H9 (cell line): Measurements from ENCODE around the gene NLRP14. TPM values are rescaled to one million over a fixed set of nuclear protein-coding genes. Genes with fewer than 3 reads are reported as not detected.

ENCODE experiments used
- DNase-seq: peaks from one replicate; pipeline ENCODE4 v3.0.0-alpha.2; 2017
- H2AFZ ChIP-seq: one replicate; pipeline ENCODE4 v1.6.1; 2013; ENCODE audit warnings: mild to moderate bottlenecking, low read length, control low read depth, moderate library complexity
- H2AK5ac ChIP-seq: 2 replicates; pipeline ENCODE4 v1.6.1; 2013; ENCODE audit warnings: low read length, control low read depth, mixed read lengths; ENCODE audit not compliant: insufficient read length
- H2BK120ac ChIP-seq: one replicate; pipeline ENCODE4 v1.6.1; 2013; ENCODE audit warnings: low read depth, mild to moderate bottlenecking, low read length, control low read depth, inconsistent platforms; ENCODE audit not compliant: poor library complexity, severe bottlenecking
- H2BK12ac ChIP-seq: 2 replicates; pipeline ENCODE4 v1.6.1; 2013; ENCODE audit warnings: low read length, control low read depth, mixed read lengths, low read depth; ENCODE audit not compliant: insufficient read length
- H2BK15ac ChIP-seq: 2 replicates; pipeline ENCODE4 v1.6.1; 2013; ENCODE audit warnings: low read depth, low read length, control low read depth
- H2BK20ac ChIP-seq: one replicate; pipeline ENCODE4 v1.6.1; 2013; ENCODE audit warnings: low read depth, mild to moderate bottlenecking, low read length, control low read depth, inconsistent platforms; ENCODE audit not compliant: poor library complexity, severe bottlenecking
- H2BK5ac ChIP-seq: 2 replicates; pipeline ENCODE4 v1.6.1; 2013; ENCODE audit warnings: low read length, control low read depth, mixed read lengths; ENCODE audit not compliant: insufficient read length
- H3K14ac ChIP-seq: 2 replicates; pipeline ENCODE4 v1.6.1; 2013; ENCODE audit warnings: low read length, control low read depth; ENCODE audit not compliant: insufficient read depth
- H3K18ac ChIP-seq: 2 replicates; pipeline ENCODE4 v1.6.1; 2013; ENCODE audit warnings: low read depth, mild to moderate bottlenecking, mixed read lengths, low read length, control low read depth; ENCODE audit not compliant: insufficient read length
- H3K23ac ChIP-seq: 2 replicates; pipeline ENCODE4 v1.6.1; 2013; ENCODE audit warnings: low read length, control low read depth, mixed read lengths, low read depth; ENCODE audit not compliant: insufficient read length
- H3K23me2 ChIP-seq: 2 replicates; pipeline ENCODE4 v1.6.1; 2013; ENCODE audit warnings: low read depth, mild to moderate bottlenecking, mixed read lengths, low read length, control low read depth; ENCODE audit not compliant: insufficient read length, poor library complexity, severe bottlenecking
- H3K27ac ChIP-seq: 2 replicates; pipeline ENCODE4 v1.5.1; 2013; ENCODE audit warnings: low read length, control low read depth, mixed read lengths, low read depth; ENCODE audit not compliant: insufficient read length
- H3K27me3 ChIP-seq: 2 replicates; pipeline ENCODE4 v1.6.1; 2013; ENCODE audit warnings: low read length, control low read depth, inconsistent platforms; ENCODE audit not compliant: insufficient read depth
- H3K4ac ChIP-seq: 2 replicates; pipeline ENCODE4 v1.6.1; 2013; ENCODE audit warnings: low read depth, mild to moderate bottlenecking, control low read depth, inconsistent platforms, low read length, moderate library complexity
- H3K4me1 ChIP-seq: 2 replicates; pipeline ENCODE4 v1.6.1; 2013; ENCODE audit warnings: low read length, control low read depth, inconsistent platforms; ENCODE audit not compliant: insufficient read depth
- H3K4me2 ChIP-seq: 2 replicates; pipeline ENCODE4 v1.6.1; 2013; ENCODE audit warnings: low read length, control low read depth, mixed read lengths; ENCODE audit not compliant: insufficient read length, insufficient read depth
- H3K56ac ChIP-seq: 2 replicates; pipeline ENCODE4 v1.6.1; 2013; ENCODE audit warnings: low read depth, mild to moderate bottlenecking, mixed read lengths, low read length, control low read depth; ENCODE audit not compliant: insufficient read length
- H3K79me1 ChIP-seq: 2 replicates; pipeline ENCODE4 v1.6.1; 2013; ENCODE audit warnings: low read depth, mild to moderate bottlenecking, moderate library complexity, low read length, control low read depth, inconsistent platforms; ENCODE audit not compliant: insufficient read depth, poor library complexity, severe bottlenecking
- H3K79me2 ChIP-seq: 2 replicates; pipeline ENCODE4 v1.6.1; 2013; ENCODE audit warnings: low read length, control low read depth, inconsistent platforms; ENCODE audit not compliant: insufficient read depth
- H3K9ac ChIP-seq: 2 replicates; pipeline ENCODE4 v1.6.1; 2013; ENCODE audit warnings: low read length, control low read depth, mixed read lengths; ENCODE audit not compliant: insufficient read length; ENCODE audit errors: extremely low read depth
- H3K9me3 ChIP-seq: one replicate; pipeline ENCODE4 v1.6.1; 2013; ENCODE audit warnings: low read depth, low read length, inconsistent platforms; ENCODE audit not compliant: control insufficient read depth
- H3T11ph ChIP-seq: one replicate; pipeline ENCODE4 v1.6.1; 2013; ENCODE audit warnings: mild to moderate bottlenecking, low read length, control low read depth, inconsistent platforms
- H4K20me1 ChIP-seq: one replicate; pipeline ENCODE4 v1.6.1; 2013; ENCODE audit not compliant: control insufficient read depth, insufficient read length, insufficient read depth
- H4K5ac ChIP-seq: 2 replicates; pipeline ENCODE4 v1.6.1; 2013; ENCODE audit warnings: low read depth, mild to moderate bottlenecking, mixed read lengths, low read length, control low read depth; ENCODE audit not compliant: insufficient read length
- H4K8ac ChIP-seq: replicated peaks from 2 replicates; pipeline ENCODE4 v1.6.1; 2013; ENCODE audit warnings: low read length, control low read depth, mixed read lengths, low read depth; ENCODE audit not compliant: insufficient read length
- H4K91ac ChIP-seq: 2 replicates; pipeline ENCODE4 v1.6.1; 2013; ENCODE audit warnings: low read depth, mild to moderate bottlenecking, moderate library complexity, mixed read lengths, low read length, control low read depth; ENCODE audit not compliant: insufficient read length
- H3K27ac Mint-ChIP-seq, 3 experiments: 2 replicates in 2 of 3; 3 replicates in 1 of 3; pipeline ENCODE4 v1.8.0; 2020 to 2021; ENCODE audit warnings: mixed read lengths in 3 of 3, mild to moderate bottlenecking in 1 of 3, moderate library complexity in 1 of 3
- H3K27me3 Mint-ChIP-seq: 2 replicates; pipeline ENCODE4 v1.8.0; 2021; ENCODE audit warnings: low read depth, mild to moderate bottlenecking, moderate library complexity, mixed read lengths
- H3K36me3 Mint-ChIP-seq, 3 experiments: 2 replicates in 2 of 3; 3 replicates in 1 of 3; pipeline ENCODE4 v1.8.0; 2020 to 2021; ENCODE audit warnings: low read depth in 3 of 3, mixed read lengths in 3 of 3; ENCODE audit not compliant: insufficient read depth in 1 of 3
- H3K4me1 Mint-ChIP-seq, 2 experiments: 2 replicates each; pipeline ENCODE4 v1.8.0; 2020; ENCODE audit warnings: mixed read lengths in 2 of 2
- H3K4me3 Mint-ChIP-seq, 2 experiments: 2 replicates in 1 of 2; 3 replicates in 1 of 2; pipeline ENCODE4 v1.8.0; 2020 to 2021; ENCODE audit warnings: mild to moderate bottlenecking in 2 of 2, mixed read lengths in 2 of 2, moderate library complexity in 1 of 2
- H3K9me3 Mint-ChIP-seq, 2 experiments: 2 replicates in 1 of 2; 3 replicates in 1 of 2; pipeline ENCODE4 v1.8.0; 2020; ENCODE audit warnings: mild to moderate bottlenecking in 2 of 2, mixed read lengths in 2 of 2, moderate library complexity in 1 of 2
- CTCF ChIP-seq: fragments of 200-600 bp; sonication (generic); conservative IDR thresholded peaks from 3 replicates; pipeline ENCODE4 v1.8.0; 2021; ENCODE audit warnings: antibody characterized with exemption, mild to moderate bottlenecking
- WGBS: extraction: QIAGEN DNeasy Blood & Tissue Kit; methylation state at CpG from one replicate; pipeline ENCODE4 v1.1.7; 2013; ENCODE audit warnings: missing lambda C conversion rate, low lambda C conversion rate, mixed read lengths; ENCODE audit not compliant: insufficient read length; ENCODE audit errors: extremely low coverage; 5-methylcytosine and 5-hydroxymethylcytosine counted together
- total RNA-seq: library from RNA; stranded (reverse); gene quantifications from 2 replicates; pipeline ENCODE4 v1.2.1, GENCODE V29; 2021

NLRP14 gene
- total RNA-seq, 1 experiment from 2014 or later, result 0.07 TPM

- Histone ChIP-seq H2AK5ac (no peak overlapping the region), H3K9me3 (no peaks in the 10 kb centered on the region), H3K18ac (no peak overlapping the region), H3K56ac (no peak overlapping the region), H3K27me3 (no peaks in the 10 kb centered on the region), H3K79me2 (no peaks in the 10 kb centered on the region), H3K14ac (no peak overlapping the region), H4K5ac (no peak overlapping the region), H3K4ac (no peak overlapping the region), H3K23ac (no peak overlapping the region), H4K20me1 (no peaks in the 10 kb centered on the region), H3K79me1 (no peaks in the 10 kb centered on the region), H3T11ph (no peak overlapping the region), H4K91ac (no peak overlapping the region), H3K9ac (no peak overlapping the region), H4K8ac (no peak overlapping the region), H2BK15ac (no peak overlapping the region), H2BK20ac (no peak overlapping the region), H2BK12ac (no peak overlapping the region), H3K4me2 (no peak overlapping the region), H3K23me2 (no peaks in the 10 kb centered on the region), H2BK5ac (no peak overlapping the region), H3K27ac (no peak overlapping the region), H3K4me1 (no peaks in the 10 kb centered on the region), H2AFZ (no peak overlapping the region), H2BK120ac (no peak overlapping the region)
- no peak for DNase-seq
- no peaks in the 10 kb centered on the region for H3K4me1 Mint-ChIP-seq
- H3K27ac Mint-ChIP-seq, result no peak overlapping the region
- H3K36me3 Mint-ChIP-seq, result no peaks in the 10 kb centered on the region
- H3K27me3 Mint-ChIP-seq, result peaks cover 5% of the 10 kb centered on the region
- no CpG with 5 or more reads among the region's 16 CpGs for WGBS
- H3K4me3 Mint-ChIP-seq, result no peak overlapping the region
- no peak for TF ChIP-seq CTCF
- H3K9me3 Mint-ChIP-seq, result no peaks in the 10 kb centered on the region
Measured at GRCh38 chr11:7030836-7031235, 10.6 kb downstream of the NLRP14 start.
